ENCODE results near the gene IGHMBP2.

IGHMBP2 gene

GRCh38 chr11:68983801-68984200 lies 80.1 kb downstream of the IGHMBP2 start:
- Histone ChIP-seq H3K36me3 (ENCODE audit: control insufficient read depth, low read depth, low read length) (no peaks in the 10 kb centered on the region), H3K27me3 (ENCODE audit: control insufficient read depth, insufficient read depth, low read length) (no peaks in the 10 kb centered on the region), H3K4me1 (ENCODE audit: control insufficient read depth, low read depth, low read length) (peaks cover 4% of the 10 kb centered on the region), H3K9ac (ENCODE audit: low read length) (no peak overlapping the region), H3K27ac (ENCODE audit: low read length) (no peak overlapping the region), H3K4me3 (ENCODE audit: low read length) (no peak overlapping the region), H3K9me3 (ENCODE audit: control insufficient read depth, low read depth, low read length) (no peaks in the 10 kb centered on the region)

- no peaks in the 10 kb centered on the region for H3K36me3 ChIP-seq (ENCODE audit: control insufficient read depth, low read depth, low read length)
- H3K9ac ChIP-seq (ENCODE audit: low read length) = no peak overlapping the region
- no peak overlapping the region for H3K4me3 ChIP-seq (ENCODE audit: low read length)
- H3K27me3 ChIP-seq (ENCODE audit: control insufficient read depth, insufficient read depth, low read length) = no peaks in the 10 kb centered on the region
- H3K4me1 ChIP-seq (ENCODE audit: control insufficient read depth, low read depth, low read length) = no peaks in the 10 kb centered on the region
- no peaks in the 10 kb centered on the region for H3K9me3 ChIP-seq (ENCODE audit: control insufficient read depth, low read depth, low read length)
- H3K27ac ChIP-seq (ENCODE audit: low read length) = no peak overlapping the region
These were observed 83.5 kb downstream of the IGHMBP2 start for GRCh38 chr11:68987211-68987610.

GRCh38 chr11:68988491-68988890 lies 84.8 kb downstream of the IGHMBP2 start:
- Histone ChIP-seq H3K9me3 (ENCODE audit: control insufficient read depth, low read depth, low read length) (no peaks in the 10 kb centered on the region), H3K27me3 (ENCODE audit: control insufficient read depth, insufficient read depth, low read length) (no peaks in the 10 kb centered on the region), H3K4me3 (ENCODE audit: low read length) (no peak overlapping the region), H3K27ac (ENCODE audit: low read length) (no peak overlapping the region), H3K9ac (ENCODE audit: low read length) (no peak overlapping the region), H3K4me1 (ENCODE audit: control insufficient read depth, low read depth, low read length) (no peaks in the 10 kb centered on the region), H3K36me3 (ENCODE audit: control insufficient read depth, low read depth, low read length) (no peaks in the 10 kb centered on the region)

All from iPS-18a (cell line).